HCT116 (cell line): Measurements from ENCODE around the gene SPATA6. TPM values are rescaled to one million over a fixed set of nuclear protein-coding genes. Genes with fewer than 3 reads are reported as not detected.
A peak's percentile ranks its signal among the peaks of the same experiment; 100 is the strongest.

ENCODE experiments used
- ATAC-seq: fragments of 200-7000 bp; cut with Tn5 transposase; 2 replicates; pipeline ENCODE4 v1.9.1; 2020; ENCODE audit warnings: mild to moderate bottlenecking, moderate library complexity
- BruUV-seq: library from RNA; stranded (reverse); fragments of 400-500 nt; replicated peaks from 2 replicates; lab custom pipeline; 2021; lab: Mats Ljungman, UMichigan
- CTCF ChIA-PET: fragments of 300-600 bp; sonication (Branson Sonifier 250); formaldehyde crosslinking; loops from one replicate; lab custom pipeline; 2021; ENCODE audit warnings: antibody characterized with exemption; lab: Charles Lee
- POLR2A ChIA-PET: fragments of 300-600, 350-600 bp; sonication (Branson Sonifier 250); formaldehyde crosslinking; loops from one replicate; lab custom pipeline; 2021; ENCODE audit warnings: antibody characterized with exemption; lab: Charles Lee
- RAD21 ChIA-PET, 2 experiments: fragments of 300-600 bp; sonication (Branson Sonifier 250); formaldehyde crosslinking; loops; one replicate each; lab custom pipeline; 2023; ENCODE audit warnings: low total read pairs in 2 of 2; ENCODE audit not compliant: uncharacterized antibody in 2 of 2, unreplicated experiment in 2 of 2, low non-redundant PET in 1 of 2; lab: Charles Lee
- DNase-seq: peaks from one replicate; pipeline ENCODE4 v3.0.0-alpha.2; 2010; ENCODE audit warnings: low read depth, low spot score
- H2AFZ ChIP-seq: fragments of 200-600 bp; shearing (Covaris generic), sonication (generic); 2 replicates; pipeline ENCODE4 v1.6.1; 2017; ENCODE audit warnings: low read depth, mixed run types, mixed read lengths, antibody characterized with exemption, low read length; ENCODE audit not compliant: poor library complexity, severe bottlenecking
- H3K27ac ChIP-seq: 2 replicates; pipeline ENCODE4 v1.5.1; 2012; ENCODE audit warnings: low read depth, low read length
- H3K27me3 ChIP-seq: fragments of 200-600 bp; sonication (generic); 2 replicates; pipeline ENCODE4 v1.6.1; 2016; ENCODE audit warnings: mixed run types, low read length, mixed read lengths; ENCODE audit not compliant: insufficient read depth
- H3K36me3 ChIP-seq, 2 experiments: fragments of 200-500 bp in 1 of 2; fragments of 200-600 bp in 1 of 2; sonication (Bioruptor generic) in 1 of 2; sonication (generic) in 1 of 2; 2 replicates each; pipeline versions ENCODE4 v1.5.1 to v1.6.1; 2014 to 2016; ENCODE audit warnings: low read length in 2 of 2, inconsistent platforms in 1 of 2, mixed read lengths in 1 of 2, mixed run types in 1 of 2; ENCODE audit not compliant: insufficient read depth in 2 of 2, control insufficient read depth in 1 of 2
- H3K4me1 ChIP-seq, 2 experiments: fragments of 200-600 bp in 1 of 2; sonication (generic) in 1 of 2; 2 replicates each; pipeline versions ENCODE4 v1.5.1 to v1.6.1; 2012 to 2017; ENCODE audit warnings: low read length in 2 of 2, inconsistent platforms in 1 of 2, mild to moderate bottlenecking in 1 of 2, mixed read lengths in 1 of 2, mixed run types in 1 of 2, moderate library complexity in 1 of 2; ENCODE audit not compliant: insufficient read depth in 2 of 2, control insufficient read depth in 1 of 2
- H3K4me2 ChIP-seq: fragments of 200-600 bp; sonication (generic); 2 replicates; pipeline ENCODE4 v1.6.1; 2017; ENCODE audit warnings: mixed run types, low read length, mixed read lengths
- H3K4me3 ChIP-seq, 2 experiments: fragments of 200-600 bp in 1 of 2; sonication (generic) in 1 of 2; replicated peaks in 1 of 2; 2 replicates each; pipeline ENCODE4 v1.5.1; 2011 to 2016; ENCODE audit warnings: low read length in 2 of 2, control low read depth in 1 of 2, low read depth in 1 of 2, mild to moderate bottlenecking in 1 of 2, mixed read lengths in 1 of 2, mixed run types in 1 of 2
- H3K79me2 ChIP-seq: fragments of 200-600 bp; sonication (generic); 2 replicates; pipeline ENCODE4 v1.6.1; 2017; ENCODE audit warnings: mild to moderate bottlenecking, mixed run types, low read length, moderate library complexity, mixed read lengths; ENCODE audit not compliant: insufficient read depth
- H3K9ac ChIP-seq: fragments of 200-600 bp; sonication (generic); 2 replicates; pipeline ENCODE4 v1.6.1; 2016; ENCODE audit warnings: low read length, mixed read lengths
- H3K9me2 ChIP-seq: fragments of 200-600 bp; sonication (generic), shearing (Covaris generic); 2 replicates; pipeline ENCODE4 v1.6.1; 2017; ENCODE audit warnings: mixed run types, mild to moderate bottlenecking, moderate library complexity; ENCODE audit not compliant: insufficient read depth
- H3K9me3 ChIP-seq, 2 experiments: fragments of 200-500 bp in 1 of 2; fragments of 200-600 bp in 1 of 2; sonication (Bioruptor generic) in 1 of 2; sonication (generic) in 1 of 2; 2 replicates each; pipeline ENCODE4 v1.6.1; 2014 to 2017; ENCODE audit warnings: low read length in 2 of 2, mixed read lengths in 2 of 2, inconsistent platforms in 1 of 2, low read depth in 1 of 2, mild to moderate bottlenecking in 1 of 2, mixed run types in 1 of 2, moderate library complexity in 1 of 2; ENCODE audit not compliant: control insufficient read depth in 1 of 2, insufficient read depth in 1 of 2
- H4K20me1 ChIP-seq: fragments of 200-600 bp; sonication (generic), shearing (Covaris generic); 2 replicates; pipeline ENCODE4 v1.6.1; 2017; ENCODE audit warnings: mixed run types, mild to moderate bottlenecking, moderate library complexity; ENCODE audit not compliant: insufficient read depth
- CBX3 ChIP-seq: IDR thresholded peaks from 2 replicates; pipeline ENCODE4 v1.6.1; 2012; ENCODE audit warnings: low read depth
- EGR1 ChIP-seq: IDR thresholded peaks from 2 replicates; pipeline ENCODE4 v1.6.1; 2012; ENCODE audit warnings: low read depth
- FOSL1 ChIP-seq: IDR thresholded peaks from 2 replicates; pipeline ENCODE4 v1.6.1; 2012; ENCODE audit warnings: low read depth
- JUND ChIP-seq: IDR thresholded peaks from 2 replicates; pipeline ENCODE4 v1.6.1; 2012
- RAD21 ChIP-seq: IDR thresholded peaks from 2 replicates; pipeline ENCODE4 v1.6.1; 2012; ENCODE audit warnings: low read depth, mild to moderate bottlenecking
- SRF ChIP-seq: IDR thresholded peaks from 2 replicates; pipeline ENCODE4 v1.6.1; 2012; ENCODE audit warnings: low read depth
- YY1 ChIP-seq: IDR thresholded peaks from 2 replicates; pipeline ENCODE4 v1.6.1; 2011; ENCODE audit warnings: low read length, low read depth, moderate library complexity, mild to moderate bottlenecking; ENCODE audit not compliant: insufficient replicate concordance; ENCODE audit errors: extremely low read depth
- ZFX ChIP-seq: fragments of 450-650 bp; IDR thresholded peaks from 2 replicates; pipeline ENCODE4 v1.6.1; 2017
- ZNF274 ChIP-seq: fragments of 200-500 bp; sonication (Bioruptor generic); IDR thresholded peaks from 2 replicates; pipeline ENCODE4 v1.6.1; 2014; ENCODE audit warnings: mild to moderate bottlenecking, low read depth, low read length, inconsistent platforms
- intact Hi-C: fragments of 100-400 bp; cut with micrococcal nuclease; formaldehyde crosslinking; loops from 2 replicates; pipeline ENCODE4 v1.10.0; 2022
- total RNA-seq: library from RNA; stranded (reverse); gene quantifications from one replicate; pipeline ENCODE4 v1.2.1, GENCODE V29; 2021; ENCODE audit not compliant: unreplicated experiment
- TF ChIP-seq, protein P1 (sequence below): IDR thresholded peaks from 2 replicates; pipeline ENCODE4 v1.6.1; 2012
- TF ChIP-seq, protein P2 (sequence below), 3 experiments: fragments of 200-600 bp in 1 of 3; sonication (generic) in 1 of 3; IDR thresholded peaks in 2 of 3; conservative IDR thresholded peaks in 1 of 3; 2 replicates each; pipeline ENCODE4 v1.5.1; 2012 to 2017; ENCODE audit warnings: low read depth in 2 of 3, low read length in 2 of 3, antibody characterized with exemption in 1 of 3, borderline replicate concordance in 1 of 3, control low read depth in 1 of 3, mild to moderate bottlenecking in 1 of 3, mixed read lengths in 1 of 3, mixed run types in 1 of 3, moderate library complexity in 1 of 3; ENCODE audit not compliant: insufficient read depth in 1 of 3
- TF ChIP-seq, protein P3 (sequence below): IDR thresholded peaks from 2 replicates; pipeline ENCODE4 v1.6.1; 2012
- TF ChIP-seq, protein P4 (sequence below): IDR thresholded peaks from 2 replicates; pipeline ENCODE4 v1.6.1; 2012; ENCODE audit warnings: low read depth
- TF ChIP-seq, protein P5 (sequence below): IDR thresholded peaks from 2 replicates; pipeline ENCODE4 v1.6.1; 2011; ENCODE audit warnings: mild to moderate bottlenecking, low read length, moderate library complexity; ENCODE audit not compliant: insufficient replicate concordance; ENCODE audit errors: extremely low read depth

The SPATA6 gene
- total RNA-seq, 1 experiment from 2014 or later = 8.6 TPM

DNA sequence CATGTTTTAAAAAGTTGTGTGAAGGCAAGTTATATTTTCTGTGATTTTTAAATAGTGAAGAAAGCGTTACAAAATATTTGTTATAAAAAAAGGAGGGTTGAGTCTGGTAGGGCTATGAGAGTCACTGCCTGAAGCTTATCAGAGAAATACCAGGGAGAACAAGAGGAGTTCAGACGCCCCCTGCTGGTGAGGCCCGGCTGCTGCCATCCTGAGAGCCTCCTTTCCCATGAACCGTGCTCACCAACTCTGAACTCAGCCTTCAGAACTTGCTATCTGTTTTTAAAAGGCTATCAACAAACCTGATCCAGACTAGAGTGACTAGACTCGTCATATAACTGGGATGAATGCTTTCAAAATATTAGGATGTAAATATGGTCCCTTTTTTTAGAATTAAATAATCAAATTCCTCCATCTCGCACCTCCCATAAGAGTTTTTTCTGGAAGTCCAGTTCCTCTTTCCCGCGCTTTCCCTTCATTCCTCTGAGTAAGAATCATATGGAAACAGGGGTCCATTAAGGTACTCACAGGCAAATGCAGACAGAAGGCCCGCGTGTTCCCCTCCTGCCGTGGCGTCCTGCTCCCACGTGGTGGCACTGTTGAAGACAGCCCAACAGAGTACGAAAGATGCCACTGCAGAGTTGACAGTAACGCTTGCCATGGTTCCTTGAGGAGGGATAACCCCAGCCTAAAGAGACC, 26.2 kb upstream of the SPATA6 start:
- no peak overlapping the region for H3K9ac ChIP-seq
- peaks cover 0 to 4% of the 10 kb centered on the region in 2 experiments; a peak in 2 of 4 replicates for H3K4me1 ChIP-seq
- peak; percentile 36 for DNase-seq
- ChIA-PET CTCF (interaction anchor here (0.6 to 2.3 kb wide), 14 partner anchors 9 to 388 kb away, joined by 3 to 13 read pairs (median 7); partner anchors contain the start of gene SPATA6), POLR2A (interaction anchor here (1.5 kb wide), 1 partner anchor 26 kb away, joined by 4 read pairs; the partner anchor contains the start of gene SPATA6), RAD21 (no interaction called here)
- H3K79me2 ChIP-seq = no peaks in the 10 kb centered on the region
- peak overlapping the region; percentile 38; the same call in 1 of the 2 replicates for H3K4me2 ChIP-seq
- no peaks in the 10 kb centered on the region for H3K36me3 ChIP-seq
- no peak overlapping the region for H3K4me3 ChIP-seq
- H4K20me1 ChIP-seq = no peaks in the 10 kb centered on the region
- intact Hi-C loops = loop anchor here (5.0 to 10.0 kb wide), 2 partner anchors 296 to 393 kb away; no protein-coding TSS in a partner anchor
- no TSS peak for BruUV-seq
- peaks cover 4% of the 10 kb centered on the region for H3K27me3 ChIP-seq
- TF ChIP-seq RAD21 = peak; percentile 62
- TF ChIP-seq EGR1 = no peak
- no peak for TF ChIP-seq YY1
- TF ChIP-seq, protein P1, sequence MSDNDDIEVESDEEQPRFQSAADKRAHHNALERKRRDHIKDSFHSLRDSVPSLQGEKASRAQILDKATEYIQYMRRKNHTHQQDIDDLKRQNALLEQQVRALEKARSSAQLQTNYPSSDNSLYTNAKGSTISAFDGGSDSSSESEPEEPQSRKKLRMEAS = no peak
- TF ChIP-seq FOSL1 = no peak
- TF ChIP-seq, protein P2, sequence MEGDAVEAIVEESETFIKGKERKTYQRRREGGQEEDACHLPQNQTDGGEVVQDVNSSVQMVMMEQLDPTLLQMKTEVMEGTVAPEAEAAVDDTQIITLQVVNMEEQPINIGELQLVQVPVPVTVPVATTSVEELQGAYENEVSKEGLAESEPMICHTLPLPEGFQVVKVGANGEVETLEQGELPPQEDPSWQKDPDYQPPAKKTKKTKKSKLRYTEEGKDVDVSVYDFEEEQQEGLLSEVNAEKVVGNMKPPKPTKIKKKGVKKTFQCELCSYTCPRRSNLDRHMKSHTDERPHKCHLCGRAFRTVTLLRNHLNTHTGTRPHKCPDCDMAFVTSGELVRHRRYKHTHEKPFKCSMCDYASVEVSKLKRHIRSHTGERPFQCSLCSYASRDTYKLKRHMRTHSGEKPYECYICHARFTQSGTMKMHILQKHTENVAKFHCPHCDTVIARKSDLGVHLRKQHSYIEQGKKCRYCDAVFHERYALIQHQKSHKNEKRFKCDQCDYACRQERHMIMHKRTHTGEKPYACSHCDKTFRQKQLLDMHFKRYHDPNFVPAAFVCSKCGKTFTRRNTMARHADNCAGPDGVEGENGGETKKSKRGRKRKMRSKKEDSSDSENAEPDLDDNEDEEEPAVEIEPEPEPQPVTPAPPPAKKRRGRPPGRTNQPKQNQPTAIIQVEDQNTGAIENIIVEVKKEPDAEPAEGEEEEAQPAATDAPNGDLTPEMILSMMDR (IDR thresholded peaks at IDR 0.05 in 2 of 3, conservative IDR thresholded peaks at IDR 0.05 in 1 of 3; ENCODE audit: borderline replicate concordance in 1 of 3, insufficient read depth in 1 of 3, low read depth in 2 of 3, low read length in 2 of 3) = peak; percentile 59 to 96 (median 84)
- TF ChIP-seq, protein P3, sequence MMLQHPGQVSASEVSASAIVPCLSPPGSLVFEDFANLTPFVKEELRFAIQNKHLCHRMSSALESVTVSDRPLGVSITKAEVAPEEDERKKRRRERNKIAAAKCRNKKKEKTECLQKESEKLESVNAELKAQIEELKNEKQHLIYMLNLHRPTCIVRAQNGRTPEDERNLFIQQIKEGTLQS = no peak
- TF ChIP-seq CBX3 = peak; percentile 20; the same call in 1 of the 2 replicates
- no peak for TF ChIP-seq ZNF274
- TF ChIP-seq, protein P4, sequence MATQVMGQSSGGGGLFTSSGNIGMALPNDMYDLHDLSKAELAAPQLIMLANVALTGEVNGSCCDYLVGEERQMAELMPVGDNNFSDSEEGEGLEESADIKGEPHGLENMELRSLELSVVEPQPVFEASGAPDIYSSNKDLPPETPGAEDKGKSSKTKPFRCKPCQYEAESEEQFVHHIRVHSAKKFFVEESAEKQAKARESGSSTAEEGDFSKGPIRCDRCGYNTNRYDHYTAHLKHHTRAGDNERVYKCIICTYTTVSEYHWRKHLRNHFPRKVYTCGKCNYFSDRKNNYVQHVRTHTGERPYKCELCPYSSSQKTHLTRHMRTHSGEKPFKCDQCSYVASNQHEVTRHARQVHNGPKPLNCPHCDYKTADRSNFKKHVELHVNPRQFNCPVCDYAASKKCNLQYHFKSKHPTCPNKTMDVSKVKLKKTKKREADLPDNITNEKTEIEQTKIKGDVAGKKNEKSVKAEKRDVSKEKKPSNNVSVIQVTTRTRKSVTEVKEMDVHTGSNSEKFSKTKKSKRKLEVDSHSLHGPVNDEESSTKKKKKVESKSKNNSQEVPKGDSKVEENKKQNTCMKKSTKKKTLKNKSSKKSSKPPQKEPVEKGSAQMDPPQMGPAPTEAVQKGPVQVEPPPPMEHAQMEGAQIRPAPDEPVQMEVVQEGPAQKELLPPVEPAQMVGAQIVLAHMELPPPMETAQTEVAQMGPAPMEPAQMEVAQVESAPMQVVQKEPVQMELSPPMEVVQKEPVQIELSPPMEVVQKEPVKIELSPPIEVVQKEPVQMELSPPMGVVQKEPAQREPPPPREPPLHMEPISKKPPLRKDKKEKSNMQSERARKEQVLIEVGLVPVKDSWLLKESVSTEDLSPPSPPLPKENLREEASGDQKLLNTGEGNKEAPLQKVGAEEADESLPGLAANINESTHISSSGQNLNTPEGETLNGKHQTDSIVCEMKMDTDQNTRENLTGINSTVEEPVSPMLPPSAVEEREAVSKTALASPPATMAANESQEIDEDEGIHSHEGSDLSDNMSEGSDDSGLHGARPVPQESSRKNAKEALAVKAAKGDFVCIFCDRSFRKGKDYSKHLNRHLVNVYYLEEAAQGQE = no peak
- no peak for TF ChIP-seq ZFX
- no peak for TF ChIP-seq JUND
- TF ChIP-seq, protein P5, sequence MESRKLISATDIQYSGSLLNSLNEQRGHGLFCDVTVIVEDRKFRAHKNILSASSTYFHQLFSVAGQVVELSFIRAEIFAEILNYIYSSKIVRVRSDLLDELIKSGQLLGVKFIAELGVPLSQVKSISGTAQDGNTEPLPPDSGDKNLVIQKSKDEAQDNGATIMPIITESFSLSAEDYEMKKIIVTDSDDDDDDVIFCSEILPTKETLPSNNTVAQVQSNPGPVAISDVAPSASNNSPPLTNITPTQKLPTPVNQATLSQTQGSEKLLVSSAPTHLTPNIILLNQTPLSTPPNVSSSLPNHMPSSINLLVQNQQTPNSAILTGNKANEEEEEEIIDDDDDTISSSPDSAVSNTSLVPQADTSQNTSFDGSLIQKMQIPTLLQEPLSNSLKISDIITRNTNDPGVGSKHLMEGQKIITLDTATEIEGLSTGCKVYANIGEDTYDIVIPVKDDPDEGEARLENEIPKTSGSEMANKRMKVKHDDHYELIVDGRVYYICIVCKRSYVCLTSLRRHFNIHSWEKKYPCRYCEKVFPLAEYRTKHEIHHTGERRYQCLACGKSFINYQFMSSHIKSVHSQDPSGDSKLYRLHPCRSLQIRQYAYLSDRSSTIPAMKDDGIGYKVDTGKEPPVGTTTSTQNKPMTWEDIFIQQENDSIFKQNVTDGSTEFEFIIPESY = no peak
- TF ChIP-seq SRF = no peak
- TF ChIP-seq, all 23 proteins: peak for 3
- no peaks in the 10 kb centered on the region for H3K9me2 ChIP-seq
- H2AFZ ChIP-seq = peak overlapping the region; percentile 35
- no peak overlapping the region for H3K27ac ChIP-seq
- H3K9me3 ChIP-seq = no peaks in the 10 kb centered on the region
- peak; percentile 95 for ATAC-seq
